ENCODE results near the gene DSTYK. TPM values are rescaled to one million over a fixed set of nuclear protein-coding genes. Genes with fewer than 3 reads are reported as not detected.
"Not testable (repeated sequence)": the region's sequence is repeated elsewhere in the genome, so short reads cannot be mapped to it uniquely, and the experiment has no call there.

The DSTYK gene
- total RNA-seq, 2 donors from 2014 or later: 10.9 to 11.9 TPM

- intact Hi-C loops (cut with DNase I): no loop called here
- DNase-seq (ENCODE audit: low spot score): no peak
Observed at GRCh38 chr1:205188098-205188497, 23.4 kb downstream of the DSTYK start.

GRCh38 chr1:205187420-205187819 is 24.1 kb downstream of the DSTYK start:
- intact Hi-C loops (cut with DNase I): no loop called here
- no peak for DNase-seq (ENCODE audit: low spot score)

- intact Hi-C loops (cut with DNase I): no loop called here
- no peak for DNase-seq (ENCODE audit: low spot score)
Observed at GRCh38 chr1:205186191-205186590, 25.3 kb downstream of the DSTYK start.

- DNase-seq (ENCODE audit: low spot score): no peak
- intact Hi-C loops (cut with DNase I): no loop called here
Observed at GRCh38 chr1:205183676-205184335, 27.7 kb downstream of the DSTYK start.

GRCh38 chr1:205182930-205183329 is 28.6 kb downstream of the DSTYK start:
- no peak for DNase-seq (ENCODE audit: low spot score)
- intact Hi-C loops (cut with DNase I): no loop called here

GRCh38 chr1:205180331-205180730 is 31.2 kb downstream of the DSTYK start:
- DNase-seq (ENCODE audit: low spot score); intact Hi-C loops (cut with DNase I): not testable (repeated sequence)

- no peak for DNase-seq (ENCODE audit: low spot score)
- intact Hi-C loops (cut with DNase I): no loop called here
Observed at GRCh38 chr1:205179842-205180241, 31.7 kb downstream of the DSTYK start.

- DNase-seq (ENCODE audit: low spot score): no peak
- intact Hi-C loops (cut with DNase I): no loop called here
Observed at GRCh38 chr1:205172729-205173366, 38.7 kb downstream of the DSTYK start.

GRCh38 chr1:205171369-205171768 is 40.1 kb downstream of the DSTYK start:
- intact Hi-C loops (cut with DNase I): no loop called here
- no peak for DNase-seq (ENCODE audit: low spot score)

- DNase-seq (ENCODE audit: low spot score): no peak
- intact Hi-C loops (cut with DNase I): no loop called here
Observed at GRCh38 chr1:205170532-205171269, 40.8 kb downstream of the DSTYK start.

GRCh38 chr1:205169248-205169647 is 42.3 kb downstream of the DSTYK start:
- DNase-seq (ENCODE audit: low spot score): no peak
- intact Hi-C loops (cut with DNase I): no loop called here

- intact Hi-C loops (cut with DNase I): no loop called here
- DNase-seq (ENCODE audit: low spot score): no peak
Observed at GRCh38 chr1:205168291-205168690, 43.2 kb downstream of the DSTYK start.

- intact Hi-C loops (cut with DNase I): no loop called here
- no peak for DNase-seq (ENCODE audit: low spot score)
Observed at GRCh38 chr1:205162301-205162700, 49.2 kb downstream of the DSTYK start.

GRCh38 chr1:205161076-205161475 is 50.4 kb downstream of the DSTYK start:
- no peak for DNase-seq (ENCODE audit: low spot score)
- intact Hi-C loops (cut with DNase I): no loop called here

- intact Hi-C loops (cut with DNase I): no loop called here
Observed at GRCh38 chr1:205158048-205158616, 53.4 kb downstream of the DSTYK start.

GRCh38 chr1:205155665-205156377 is 55.7 kb downstream of the DSTYK start:
- DNase-seq (ENCODE audit: low spot score); intact Hi-C loops (cut with DNase I): not testable (repeated sequence)

More at GRCh38 chr1:205158048-205158616, 53.4 kb downstream of the DSTYK start:
- no peak for DNase-seq (ENCODE audit: low spot score)

GRCh38 chr1:205152505-205152904 is 59.0 kb downstream of the DSTYK start:
- intact Hi-C loops (cut with DNase I): no loop called here
- DNase-seq (ENCODE audit: low spot score): no peak

- intact Hi-C loops (cut with DNase I): no loop called here
- DNase-seq (ENCODE audit: low spot score): no peak
Observed at GRCh38 chr1:205150651-205151428, 60.7 kb downstream of the DSTYK start.

Data from posterior vena cava (tissue), 2 donors.